HepG2 (cell line): ENCODE measurements around the gene UBE3B. TPM values are rescaled to one million over a fixed set of nuclear protein-coding genes. Genes with fewer than 3 reads are reported as not detected.

ENCODE experiments used
- HOXD1 ChIP-seq: sonication (generic); formaldehyde crosslinking; IDR thresholded peaks from 2 replicates; pipeline ENCODE4 v1.5.0; 2020; ENCODE audit warnings: missing genetic modification reagents
- TEAD2 ChIP-seq: sonication (generic); formaldehyde crosslinking; IDR thresholded peaks from 2 replicates; pipeline ENCODE4 v1.9.0; 2021; ENCODE audit warnings: missing genetic modification reagents
- ZNF607 ChIP-seq: sonication (generic); formaldehyde crosslinking; IDR thresholded peaks from 2 replicates; pipeline ENCODE4 v1.5.1; 2020; ENCODE audit warnings: missing genetic modification reagents, mild to moderate bottlenecking, borderline replicate concordance
- polyA plus RNA-seq, 8 experiments: library from polyadenylated mRNA; depleted of rRNA in 3 of 8; stranded (reverse) in 7 of 8; unstranded in 1 of 8; fragments of >200 nt; fragmentation: Illumina TruSeq in 4 of 8; extraction: Trizol in 4 of 8; gene quantifications; 2 replicates each; pipeline versions ENCODE4 v1.2.1 to v1.2.3, GENCODE V29; 2011 to 2016; ENCODE audit warnings: low read depth in 4 of 8, missing spikeins in 1 of 8, mixed read lengths in 1 of 8; ENCODE audit not compliant: insufficient read depth in 1 of 8
- total RNA-seq, 5 experiments: library from RNA; depleted of rRNA; stranded (reverse); fragments of >200 nt; fragmentation: Illumina TruSeq; extraction: Trizol; gene quantifications; 2 replicates each; pipeline ENCODE4 v1.2.3, GENCODE V29; 2016; ENCODE audit warnings: low read depth in 1 of 5
- TF ChIP-seq, protein P1 (sequence below), 2 experiments: sonication (generic) in 1 of 2; formaldehyde crosslinking in 1 of 2; IDR thresholded peaks; 2 replicates each; pipeline versions ENCODE4 v1.4.0 to v1.6.1; 2018 to 2020; ENCODE audit warnings: missing genetic modification reagents in 2 of 2, borderline replicate concordance in 1 of 2, low read depth in 1 of 2, mild to moderate bottlenecking in 1 of 2, missing biosample characterization in 1 of 2
- TF ChIP-seq, protein P2 (sequence below): IDR thresholded peaks from 2 replicates; pipeline ENCODE4 v1.6.1; 2016; ENCODE audit warnings: low read depth, control low read depth
- TF ChIP-seq, protein P3 (sequence below): sonication (generic); formaldehyde crosslinking; conservative IDR thresholded peaks from 2 replicates; pipeline ENCODE4 v1.4.0; 2020; ENCODE audit warnings: missing genetic modification reagents

The UBE3B gene
- total and polyA plus RNA-seq, 2 of the 13 experiments (the other 11 are each of a cell fraction or from before 2014, with no cell fraction given) = 22.7 to 25.3 TPM

DNA sequence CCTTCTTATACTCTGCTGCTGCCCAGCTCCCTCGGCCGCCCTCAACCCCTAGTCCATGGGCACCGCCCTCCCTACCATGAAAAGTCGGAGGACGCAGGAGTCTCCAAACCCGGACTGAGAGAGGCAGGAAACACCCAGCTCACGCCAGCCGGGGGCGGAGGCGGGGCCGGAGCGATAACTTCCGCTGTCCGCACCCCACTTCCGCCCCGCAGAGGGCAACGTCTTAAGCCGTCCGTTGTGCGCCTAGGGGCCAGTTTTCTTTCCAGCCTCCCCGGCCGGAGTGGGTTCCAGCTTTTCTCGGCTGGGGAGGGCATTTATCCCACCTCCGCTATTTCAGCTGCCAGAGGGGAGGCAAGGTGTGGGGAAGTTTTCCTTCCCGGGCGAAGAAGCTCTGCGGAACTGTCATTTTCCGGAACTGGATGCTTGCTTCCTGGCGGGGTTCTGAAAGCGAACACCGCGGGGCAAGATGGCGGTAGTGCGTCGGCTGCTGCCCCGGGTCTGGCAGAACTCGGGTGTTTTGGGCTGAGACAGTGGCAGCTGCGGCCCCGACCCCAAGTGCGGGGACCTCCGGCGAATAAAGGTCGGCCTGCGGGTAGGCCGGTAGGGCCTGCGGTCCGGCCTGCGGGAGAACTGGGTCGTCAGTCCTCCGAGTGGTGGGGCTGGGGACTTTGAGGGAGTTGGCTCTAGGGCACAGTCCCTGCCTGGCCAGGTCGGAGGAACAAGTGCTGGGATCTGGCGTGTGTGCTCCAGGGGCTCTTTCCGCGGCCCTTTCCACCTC is at the start of gene UBE3B, which contains the start of gene KCTD10 (continued):
- no peak for TF ChIP-seq TEAD2 (CRISPR knock-in tag)
- TF ChIP-seq ZNF607 = no peak
- TF ChIP-seq, protein P1, sequence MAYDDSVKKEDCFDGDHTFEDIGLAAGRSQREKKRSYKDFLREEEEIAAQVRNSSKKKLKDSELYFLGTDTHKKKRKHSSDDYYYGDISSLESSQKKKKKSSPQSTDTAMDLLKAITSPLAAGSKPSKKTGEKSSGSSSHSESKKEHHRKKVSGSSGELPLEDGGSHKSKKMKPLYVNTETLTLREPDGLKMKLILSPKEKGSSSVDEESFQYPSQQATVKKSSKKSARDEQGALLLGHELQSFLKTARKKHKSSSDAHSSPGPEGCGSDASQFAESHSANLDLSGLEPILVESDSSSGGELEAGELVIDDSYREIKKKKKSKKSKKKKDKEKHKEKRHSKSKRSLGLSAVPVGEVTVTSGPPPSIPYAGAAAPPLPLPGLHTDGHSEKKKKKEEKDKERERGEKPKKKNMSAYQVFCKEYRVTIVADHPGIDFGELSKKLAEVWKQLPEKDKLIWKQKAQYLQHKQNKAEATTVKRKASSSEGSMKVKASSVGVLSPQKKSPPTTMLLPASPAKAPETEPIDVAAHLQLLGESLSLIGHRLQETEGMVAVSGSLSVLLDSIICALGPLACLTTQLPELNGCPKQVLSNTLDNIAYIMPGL (CRISPR knock-in tag; IDR thresholded peaks at IDR 0.05; ENCODE audit: borderline replicate concordance in 1 of 2, low read depth in 1 of 2) = peak; percentile 74 to 80; a peak in 3 of 4 replicates
- TF ChIP-seq HOXD1 (CRISPR knock-in tag) = peak; percentile 84; the same call in 1 of the 2 replicates
- TF ChIP-seq, protein P2, sequence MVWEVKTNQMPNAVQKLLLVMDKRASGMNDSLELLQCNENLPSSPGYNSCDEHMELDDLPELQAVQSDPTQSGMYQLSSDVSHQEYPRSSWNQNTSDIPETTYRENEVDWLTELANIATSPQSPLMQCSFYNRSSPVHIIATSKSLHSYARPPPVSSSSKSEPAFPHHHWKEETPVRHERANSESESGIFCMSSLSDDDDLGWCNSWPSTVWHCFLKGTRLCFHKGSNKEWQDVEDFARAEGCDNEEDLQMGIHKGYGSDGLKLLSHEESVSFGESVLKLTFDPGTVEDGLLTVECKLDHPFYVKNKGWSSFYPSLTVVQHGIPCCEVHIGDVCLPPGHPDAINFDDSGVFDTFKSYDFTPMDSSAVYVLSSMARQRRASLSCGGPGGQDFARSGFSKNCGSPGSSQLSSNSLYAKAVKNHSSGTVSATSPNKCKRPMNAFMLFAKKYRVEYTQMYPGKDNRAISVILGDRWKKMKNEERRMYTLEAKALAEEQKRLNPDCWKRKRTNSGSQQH (CRISPR knock-in tag) = 0 out of 2 replicates have a peak, but pooled peaks have one; percentile 30
- TF ChIP-seq, protein P3, sequence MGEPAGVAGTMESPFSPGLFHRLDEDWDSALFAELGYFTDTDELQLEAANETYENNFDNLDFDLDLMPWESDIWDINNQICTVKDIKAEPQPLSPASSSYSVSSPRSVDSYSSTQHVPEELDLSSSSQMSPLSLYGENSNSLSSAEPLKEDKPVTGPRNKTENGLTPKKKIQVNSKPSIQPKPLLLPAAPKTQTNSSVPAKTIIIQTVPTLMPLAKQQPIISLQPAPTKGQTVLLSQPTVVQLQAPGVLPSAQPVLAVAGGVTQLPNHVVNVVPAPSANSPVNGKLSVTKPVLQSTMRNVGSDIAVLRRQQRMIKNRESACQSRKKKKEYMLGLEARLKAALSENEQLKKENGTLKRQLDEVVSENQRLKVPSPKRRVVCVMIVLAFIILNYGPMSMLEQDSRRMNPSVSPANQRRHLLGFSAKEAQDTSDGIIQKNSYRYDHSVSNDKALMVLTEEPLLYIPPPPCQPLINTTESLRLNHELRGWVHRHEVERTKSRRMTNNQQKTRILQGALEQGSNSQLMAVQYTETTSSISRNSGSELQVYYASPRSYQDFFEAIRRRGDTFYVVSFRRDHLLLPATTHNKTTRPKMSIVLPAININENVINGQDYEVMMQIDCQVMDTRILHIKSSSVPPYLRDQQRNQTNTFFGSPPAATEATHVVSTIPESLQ = no peak
